Measurements from ENCODE around the gene ETHE1. TPM values are rescaled to one million over a fixed set of nuclear protein-coding genes. Genes with fewer than 3 reads are reported as not detected.
"Not testable (repeated sequence)": the region's sequence is repeated elsewhere in the genome, so short reads cannot be mapped to it uniquely, and the experiment has no call there.

The ETHE1 gene
- total and polyA plus RNA-seq, 12 donors, result 5.1 to 23.6 (median 13.0) TPM

DNA sequence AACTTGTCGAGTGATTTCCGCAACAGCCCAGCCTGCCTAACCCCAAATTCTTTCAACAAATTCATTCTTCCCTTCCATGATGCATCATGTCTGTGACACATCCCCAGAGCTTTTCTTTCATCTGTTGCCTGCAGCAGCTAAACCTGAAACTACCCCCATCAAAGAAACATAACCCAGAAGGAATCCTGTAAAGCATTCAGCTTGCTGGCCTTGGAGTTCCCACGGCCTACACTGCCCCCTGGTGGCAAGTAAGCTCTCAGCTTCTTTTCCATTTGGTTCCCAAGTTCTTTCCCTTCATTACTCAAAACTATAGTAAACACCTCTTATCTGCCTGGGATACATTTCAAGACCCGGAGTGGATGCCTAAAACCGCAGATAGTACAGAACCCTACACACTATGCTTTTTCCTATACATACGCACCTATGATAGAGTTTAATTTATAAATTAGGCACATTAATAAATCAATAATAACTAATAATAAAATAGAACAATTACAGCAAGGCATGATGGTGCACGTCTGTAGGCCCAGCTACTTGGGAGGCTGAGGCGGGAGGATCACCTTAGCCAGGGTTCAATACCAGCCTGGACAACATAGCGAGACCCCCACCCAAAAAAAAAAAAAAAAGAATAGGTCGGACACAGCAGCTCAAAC lies 7.4 kb downstream of the ETHE1 start:
- DNase-seq, result peak; percentile 69 to 78
- Histone ChIP-seq H3K27ac (no peak overlapping the region), H3K9me3 (no peaks in the 10 kb centered on the region), H3K36me3 (peaks cover 0 to 28% (median 0%) of the 10 kb centered on the region in 9 donors), H3K4me3 (no peak overlapping the region), H3K27me3 (no peaks in the 10 kb centered on the region), H3K4me1 (peaks cover 0 to 12% (median 2%) of the 10 kb centered on the region in 9 donors)
- TF ChIP-seq, protein P1, sequence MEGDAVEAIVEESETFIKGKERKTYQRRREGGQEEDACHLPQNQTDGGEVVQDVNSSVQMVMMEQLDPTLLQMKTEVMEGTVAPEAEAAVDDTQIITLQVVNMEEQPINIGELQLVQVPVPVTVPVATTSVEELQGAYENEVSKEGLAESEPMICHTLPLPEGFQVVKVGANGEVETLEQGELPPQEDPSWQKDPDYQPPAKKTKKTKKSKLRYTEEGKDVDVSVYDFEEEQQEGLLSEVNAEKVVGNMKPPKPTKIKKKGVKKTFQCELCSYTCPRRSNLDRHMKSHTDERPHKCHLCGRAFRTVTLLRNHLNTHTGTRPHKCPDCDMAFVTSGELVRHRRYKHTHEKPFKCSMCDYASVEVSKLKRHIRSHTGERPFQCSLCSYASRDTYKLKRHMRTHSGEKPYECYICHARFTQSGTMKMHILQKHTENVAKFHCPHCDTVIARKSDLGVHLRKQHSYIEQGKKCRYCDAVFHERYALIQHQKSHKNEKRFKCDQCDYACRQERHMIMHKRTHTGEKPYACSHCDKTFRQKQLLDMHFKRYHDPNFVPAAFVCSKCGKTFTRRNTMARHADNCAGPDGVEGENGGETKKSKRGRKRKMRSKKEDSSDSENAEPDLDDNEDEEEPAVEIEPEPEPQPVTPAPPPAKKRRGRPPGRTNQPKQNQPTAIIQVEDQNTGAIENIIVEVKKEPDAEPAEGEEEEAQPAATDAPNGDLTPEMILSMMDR (IDR thresholded peaks at IDR 0.05), result peak; percentile 78 to 95 (median 90)
- 51 to 54% methylated on average over 10 of the region's 10 CpGs for whole genome bisulfite sequencing, 2 donors
- intact Hi-C loops (cut with DNase I), result loop anchor here (1.0 to 5.0 kb wide), 3 partner anchors 57 to 73 kb away; no protein-coding TSS in a partner anchor
- peak in 6 of 8 donors; percentile 60 to 79 (median 70) for ATAC-seq

DNA sequence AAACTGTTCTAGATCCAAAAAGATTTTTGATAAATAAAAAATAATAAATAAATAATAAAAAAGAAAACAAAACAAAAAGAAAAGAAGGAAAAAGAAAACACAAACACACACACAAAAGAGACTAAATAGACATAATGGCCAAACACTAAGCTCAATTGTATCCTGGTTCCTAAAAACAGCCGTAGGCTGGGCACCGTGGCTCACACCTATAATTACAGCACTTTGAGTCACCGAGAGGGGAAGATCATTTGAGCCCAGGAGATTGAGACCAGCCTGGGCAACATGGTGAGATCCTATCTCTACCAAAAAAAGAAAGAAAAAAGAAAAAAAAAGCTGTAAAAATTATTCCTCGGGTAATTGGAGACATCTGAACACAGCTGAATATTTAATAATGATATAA lies 8.9 kb downstream of the ETHE1 start:
- H3K36me3 ChIP-seq, result peaks cover 0 to 29% (median 0%) of the 10 kb centered on the region in 9 donors
- H3K4me3 ChIP-seq, result no peak overlapping the region
- WGBS, 2 donors, result 80 to 84% methylated on average over 4 of the region's 4 CpGs
- TF ChIP-seq, protein P1 (IDR thresholded peaks at IDR 0.05), result no peak
- ATAC-seq, result no peak
- no peak overlapping the region for H3K27ac ChIP-seq
- H3K27me3 ChIP-seq, result no peaks in the 10 kb centered on the region
- DNase-seq, result no peak
- H3K4me1 ChIP-seq, result peaks cover 0 to 8% (median 0%) of the 10 kb centered on the region in 9 donors
- H3K9me3 ChIP-seq, result no peaks in the 10 kb centered on the region
- intact Hi-C loops (cut with DNase I), result loop anchor here in 3 of 10 donors (2.0 kb wide), 1 partner anchor 71 kb away; no protein-coding TSS in a partner anchor

DNA sequence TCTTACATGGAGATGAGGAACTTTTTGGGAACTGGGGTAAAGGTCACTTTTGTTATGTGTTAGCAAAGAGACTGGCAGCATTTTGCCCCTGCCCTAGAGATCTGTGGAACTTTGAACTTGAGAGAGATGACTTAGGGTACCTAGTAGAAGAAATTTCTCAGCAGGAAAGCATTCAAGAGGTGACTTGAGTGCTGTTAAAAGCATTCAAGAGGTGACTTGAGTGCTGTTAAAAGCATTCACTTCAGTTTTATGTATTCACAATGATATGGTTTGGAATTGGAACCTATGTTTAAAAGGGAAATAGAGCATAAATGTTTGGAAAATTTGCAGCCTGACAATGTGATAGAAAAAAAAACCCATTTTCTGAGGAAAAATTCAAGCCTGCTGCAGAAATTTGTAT lies 14.6 kb downstream of the ETHE1 start:
- DNase-seq; H3K4me3 ChIP-seq; ATAC-seq; H3K27ac ChIP-seq; intact Hi-C loops (cut with DNase I); H3K9me3 ChIP-seq; H3K4me1 ChIP-seq; H3K27me3 ChIP-seq: not testable (repeated sequence)
- peaks cover 0 to 55% (median 0%) of the 10 kb centered on the region in 9 donors for H3K36me3 ChIP-seq

DNA sequence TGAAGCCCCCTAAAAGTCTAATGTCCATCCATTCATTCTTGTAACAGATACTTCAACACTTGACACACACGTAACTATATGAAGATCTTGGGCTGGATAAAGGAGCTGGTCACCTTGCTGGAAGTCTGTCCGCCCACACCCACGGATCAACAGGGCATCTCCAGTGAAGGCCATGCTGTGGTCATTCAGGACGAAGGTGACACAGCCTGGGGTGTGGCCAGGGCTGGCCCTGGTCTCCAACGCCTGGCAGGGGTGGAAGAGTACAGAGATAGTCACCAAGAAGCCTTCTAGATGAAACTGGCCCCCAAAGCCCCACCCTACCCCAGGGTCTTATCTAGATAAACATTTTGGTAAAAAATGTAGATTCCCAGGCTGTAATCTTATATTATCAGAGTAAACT lies 15.7 kb downstream of the ETHE1 start:
- TF ChIP-seq, protein P1 (IDR thresholded peaks at IDR 0.05), result no peak
- WGBS, 2 donors, result 96 to 98% methylated on average over 5 of the region's 5 CpGs
- ATAC-seq (no peak), DNase-seq (no peak)
- intact Hi-C loops (cut with DNase I), result no loop called here
- Histone ChIP-seq H3K4me3 (no peak overlapping the region), H3K36me3 (peaks cover 0 to 52% (median 0%) of the 10 kb centered on the region in 9 donors), H3K27ac (no peak overlapping the region), H3K9me3 (no peaks in the 10 kb centered on the region), H3K27me3 (no peaks in the 10 kb centered on the region), H3K4me1 (no peaks in the 10 kb centered on the region)

DNA sequence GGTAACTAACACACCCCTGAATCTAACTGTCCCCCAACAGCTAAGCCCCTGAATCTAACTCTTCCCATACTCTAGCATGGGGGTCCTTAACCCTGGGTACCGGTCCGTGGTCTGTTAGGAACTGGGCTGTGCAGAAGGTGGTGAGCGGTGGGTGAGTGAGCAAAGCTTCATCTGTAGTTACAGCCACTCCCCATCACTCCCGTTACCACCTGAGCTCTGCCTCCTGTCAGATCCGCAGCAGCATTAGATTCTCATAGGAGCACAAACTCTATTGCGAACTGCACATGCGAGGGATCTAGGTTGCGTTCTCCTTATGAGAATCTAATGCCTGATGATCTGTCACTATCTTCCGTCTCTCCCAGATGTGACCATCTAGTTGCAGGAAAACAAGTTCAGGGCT lies 16.3 kb downstream of the ETHE1 start:
- H3K4me1 ChIP-seq, result no peaks in the 10 kb centered on the region
- H3K27ac ChIP-seq, result no peak overlapping the region
- peaks cover 0 to 58% (median 0%) of the 10 kb centered on the region in 9 donors for H3K36me3 ChIP-seq
- ATAC-seq (no peak), DNase-seq (no peak)
- H3K27me3 ChIP-seq, result no peaks in the 10 kb centered on the region
- intact Hi-C loops (cut with DNase I), result no loop called here
- WGBS, 2 donors, result 97% methylated on average over 9 of the region's 9 CpGs
- no peak overlapping the region for H3K4me3 ChIP-seq
- TF ChIP-seq, protein P1 (IDR thresholded peaks at IDR 0.05), result no peak
- H3K9me3 ChIP-seq, result no peaks in the 10 kb centered on the region

All from heart right ventricle (tissue), 16 donors.